HepG2 (cell line): ENCODE results near the gene TARDBP. TPM values are rescaled to one million over a fixed set of nuclear protein-coding genes. Genes with fewer than 3 reads are reported as not detected.

ENCODE experiments used
- ATAC-seq: fragments of 200-7000 bp; cut with Tn5 transposase; 3 replicates; pipeline ENCODE4 v1.9.1; 2020; ENCODE audit warnings: mild to moderate bottlenecking, moderate library complexity
- BruUV-seq: library from RNA; stranded (reverse); fragments of 400-500 nt; replicated peaks from 2 replicates; lab custom pipeline; 2021; lab: Mats Ljungman, UMichigan
- CTCF ChIA-PET: fragments of 300-600 bp; formaldehyde crosslinking; extraction: SDS; loops from one replicate; lab custom pipeline; 2021; ENCODE audit warnings: low total read pairs, inconsistent platforms, low intra/inter-chr PET ratio; lab: Yijun Ruan, JAX
- POLR2A ChIA-PET: fragments of 350-600 bp; sonication (Branson Sonifier 250); formaldehyde crosslinking; loops from one replicate; lab custom pipeline; 2020; ENCODE audit warnings: antibody characterized with exemption, inconsistent platforms; lab: Yijun Ruan, JAX
- DNase-seq: peaks from one replicate; pipeline ENCODE4 v3.0.0-alpha.2; 2015; ENCODE audit warnings: low spot score
- FAIRE-seq: peaks from 3 replicates; lab custom pipeline; 2011; peaks lifted over from hg19 to GRCh38; lab: Jason Lieb, UNC
- H2AFZ ChIP-seq: one replicate; pipeline ENCODE4 v1.6.1; 2011; ENCODE audit warnings: low read length, inconsistent platforms
- H3K27ac ChIP-seq: fragments of 300-600 bp; 3 replicates; pipeline ENCODE4 v1.8.0; 2011; ENCODE audit warnings: mixed run types, mild to moderate bottlenecking, mixed read lengths, low read length, inconsistent platforms; ENCODE audit not compliant: insufficient read depth; ENCODE audit errors: extremely low read length
- H3K27me3 ChIP-seq, 2 experiments: fragments of 200-600 bp in 1 of 2; 2 replicates in 1 of 2; 3 replicates in 1 of 2; pipeline versions ENCODE4 v1.6.0 to v1.8.0; 2011; ENCODE audit warnings: low read length in 2 of 2, mild to moderate bottlenecking in 2 of 2, moderate library complexity in 2 of 2, inconsistent platforms in 1 of 2; ENCODE audit not compliant: insufficient read depth in 2 of 2, control insufficient read depth in 1 of 2
- H3K36me3 ChIP-seq, 2 experiments: fragments of 200-600 bp in 1 of 2; replicated peaks in 1 of 2; 2 replicates in 1 of 2; 3 replicates in 1 of 2; pipeline versions ENCODE4 v1.5.1 to v1.8.0; 2011; ENCODE audit warnings: low read length in 2 of 2, inconsistent platforms in 1 of 2; ENCODE audit not compliant: insufficient read depth in 2 of 2, control insufficient read depth in 1 of 2
- H3K4me1 ChIP-seq: 2 replicates; pipeline ENCODE4 v1.5.1; 2012; ENCODE audit warnings: low read length, inconsistent platforms; ENCODE audit not compliant: insufficient read depth
- H3K4me2 ChIP-seq: 2 replicates; pipeline ENCODE4 v1.6.0; 2011; ENCODE audit warnings: low read depth, low read length, inconsistent platforms
- H3K4me3 ChIP-seq, 3 experiments: fragments of 200-600 bp in 1 of 3; sonication (generic), shearing (Covaris generic) in 1 of 3; replicated peaks in 1 of 3; 2 replicates each; pipeline ENCODE4 v1.5.1; 2011 to 2016; ENCODE audit warnings: low read length in 3 of 3, inconsistent platforms in 2 of 3, low read depth in 2 of 3, mild to moderate bottlenecking in 2 of 3, control low read depth in 1 of 3, mixed read lengths in 1 of 3; ENCODE audit not compliant: insufficient read depth in 1 of 3
- H3K79me2 ChIP-seq: one replicate; pipeline ENCODE4 v1.6.1; 2011; ENCODE audit warnings: low read length, inconsistent platforms; ENCODE audit not compliant: insufficient read depth
- H3K9ac ChIP-seq: 2 replicates; pipeline ENCODE4 v1.6.0; 2011; ENCODE audit warnings: mild to moderate bottlenecking, low read depth, low read length, inconsistent platforms; ENCODE audit not compliant: insufficient read depth
- H3K9me3 ChIP-seq: 2 replicates; pipeline ENCODE4 v1.5.1; 2012; ENCODE audit warnings: mild to moderate bottlenecking, low read length
- H4K20me1 ChIP-seq: 2 replicates; pipeline ENCODE4 v1.6.0; 2011; ENCODE audit warnings: inconsistent platforms, mild to moderate bottlenecking, low read length, moderate library complexity; ENCODE audit not compliant: insufficient read depth
- ESRRA ChIP-seq: sonication (generic); formaldehyde crosslinking; IDR thresholded peaks from 2 replicates; pipeline ENCODE4 v1.5.1; 2020; ENCODE audit warnings: mild to moderate bottlenecking, low read depth, missing genetic modification reagents
- FOXK1 ChIP-seq: sonication (generic); formaldehyde crosslinking; IDR thresholded peaks from 2 replicates; pipeline ENCODE4 v1.4.0; 2020; ENCODE audit warnings: low read depth, missing genetic modification reagents, borderline replicate concordance
- HDAC2 ChIP-seq: sonication (generic); formaldehyde crosslinking; IDR thresholded peaks from 2 replicates; pipeline ENCODE4 v1.4.0; 2020; ENCODE audit warnings: missing genetic modification reagents
- HIVEP1 ChIP-seq: sonication (generic); formaldehyde crosslinking; IDR thresholded peaks from 2 replicates; pipeline ENCODE4 v1.4.0; 2020; ENCODE audit warnings: mild to moderate bottlenecking, missing genetic modification reagents
- MED1 ChIP-seq: sonication (generic); formaldehyde crosslinking; IDR thresholded peaks from 2 replicates; pipeline ENCODE4 v1.4.0; 2020; ENCODE audit warnings: missing genetic modification reagents
- POLR2AphosphoS2 ChIP-seq: IDR thresholded peaks from 2 replicates; pipeline ENCODE4 v1.6.1; 2011; ENCODE audit warnings: low read depth, low read length, improper control_type of control experiment
- PTBP1 ChIP-seq: fragments of 200-400 bp; formaldehyde crosslinking; IDR thresholded peaks from 2 replicates; pipeline ENCODE4 v1.6.1; 2018; ENCODE audit warnings: low read length, low read depth; ENCODE audit not compliant: poor library complexity, severe bottlenecking
- SNAI1 ChIP-seq: sonication (generic); formaldehyde crosslinking; IDR thresholded peaks from 2 replicates; pipeline ENCODE4 v1.5.0; 2020; ENCODE audit warnings: mild to moderate bottlenecking, missing genetic modification reagents, borderline replicate concordance
- ZNF768 ChIP-seq: sonication (generic); formaldehyde crosslinking; IDR thresholded peaks from 2 replicates; pipeline ENCODE4 v1.4.0; 2020; ENCODE audit warnings: missing genetic modification reagents
- ZNF782 ChIP-seq: sonication (generic); formaldehyde crosslinking; IDR thresholded peaks from 2 replicates; pipeline ENCODE4 v1.4.0; 2020; ENCODE audit warnings: missing genetic modification reagents, mild to moderate bottlenecking, borderline replicate concordance
- WGBS: methylation state at CpG from one replicate; pipeline ENCODE4 v1.1.6; 2017; ENCODE audit warnings: low lambda C conversion rate; 5-methylcytosine and 5-hydroxymethylcytosine counted together
- in situ Hi-C: cut with HindIII; loops from 2 replicates; pipeline ENCODE4 v1.10.0; 2017; ENCODE audit warnings: low pct_unique_long_range_greater_than_20kb; ENCODE audit not compliant: extremely low pct_ligation_motif_present
- intact Hi-C: fragments of 100-400 bp; cut with micrococcal nuclease; formaldehyde crosslinking; loops from one replicate; pipeline ENCODE4 v1.10.0; 2022; ENCODE audit not compliant: unreplicated experiment
- polyA plus RNA-seq, 8 experiments: library from polyadenylated mRNA; depleted of rRNA in 3 of 8; stranded (reverse) in 7 of 8; unstranded in 1 of 8; fragments of >200 nt; fragmentation: Illumina TruSeq in 4 of 8; extraction: Trizol in 4 of 8; gene quantifications; 2 replicates each; pipeline versions ENCODE4 v1.2.1 to v1.2.3, GENCODE V29; 2011 to 2016; ENCODE audit warnings: low read depth in 4 of 8, missing spikeins in 1 of 8, mixed read lengths in 1 of 8; ENCODE audit not compliant: insufficient read depth in 1 of 8
- total RNA-seq, 5 experiments: library from RNA; depleted of rRNA; stranded (reverse); fragments of >200 nt; fragmentation: Illumina TruSeq; extraction: Trizol; gene quantifications; 2 replicates each; pipeline ENCODE4 v1.2.3, GENCODE V29; 2016; ENCODE audit warnings: low read depth in 1 of 5
- TF ChIP-seq, protein P1 (sequence below): sonication (generic); formaldehyde crosslinking; conservative IDR thresholded peaks from 2 replicates; pipeline ENCODE4 v1.8.0; 2022; ENCODE audit warnings: missing genetic modification reagents

The TARDBP gene
- total and polyA plus RNA-seq, 2 of the 13 experiments (the other 11 are each of a cell fraction or from before 2014, with no cell fraction given): 62.4 to 93.0 TPM

DNA sequence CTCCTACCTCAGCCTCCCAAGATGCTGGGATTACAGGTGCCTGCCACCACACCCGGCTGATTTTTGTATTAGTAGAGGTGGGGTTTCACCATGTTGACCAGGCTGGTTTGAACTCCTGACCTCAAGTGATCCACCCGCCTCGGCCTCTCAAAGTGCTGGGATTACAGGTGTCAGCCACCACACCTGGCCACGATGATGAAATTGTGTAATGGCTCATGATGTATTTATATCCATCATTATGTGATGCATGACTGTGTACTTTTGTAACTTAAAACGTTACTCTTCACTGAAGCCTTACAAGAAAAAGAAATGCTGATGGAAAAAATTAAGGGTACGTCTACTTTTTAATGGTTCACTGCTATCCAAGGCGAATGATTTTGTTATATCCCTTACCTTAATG lies 7.5 kb downstream of the TARDBP start:
- H3K9me3 ChIP-seq: no peaks in the 10 kb centered on the region
- 99% methylated on average over 7 of the region's 7 CpGs for WGBS
- no peak overlapping the region for H3K9ac ChIP-seq
- intact Hi-C loops (no loop called here), in situ Hi-C loops (no loop called here)
- TF ChIP-seq HIVEP1 (CRISPR knock-in tag): no peak
- no peak for TF ChIP-seq SNAI1
- no peak for TF ChIP-seq FOXK1 (CRISPR knock-in tag)
- no peak for TF ChIP-seq ESRRA
- TF ChIP-seq MED1 (CRISPR knock-in tag): no peak
- no peak for TF ChIP-seq ZNF768 (CRISPR knock-in tag)
- TF ChIP-seq, protein P1, sequence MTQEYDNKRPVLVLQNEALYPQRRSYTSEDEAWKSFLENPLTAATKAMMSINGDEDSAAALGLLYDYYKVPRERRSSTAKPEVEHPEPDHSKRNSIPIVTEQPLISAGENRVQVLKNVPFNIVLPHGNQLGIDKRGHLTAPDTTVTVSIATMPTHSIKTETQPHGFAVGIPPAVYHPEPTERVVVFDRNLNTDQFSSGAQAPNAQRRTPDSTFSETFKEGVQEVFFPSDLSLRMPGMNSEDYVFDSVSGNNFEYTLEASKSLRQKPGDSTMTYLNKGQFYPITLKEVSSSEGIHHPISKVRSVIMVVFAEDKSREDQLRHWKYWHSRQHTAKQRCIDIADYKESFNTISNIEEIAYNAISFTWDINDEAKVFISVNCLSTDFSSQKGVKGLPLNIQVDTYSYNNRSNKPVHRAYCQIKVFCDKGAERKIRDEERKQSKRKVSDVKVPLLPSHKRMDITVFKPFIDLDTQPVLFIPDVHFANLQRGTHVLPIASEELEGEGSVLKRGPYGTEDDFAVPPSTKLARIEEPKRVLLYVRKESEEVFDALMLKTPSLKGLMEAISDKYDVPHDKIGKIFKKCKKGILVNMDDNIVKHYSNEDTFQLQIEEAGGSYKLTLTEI (CRISPR knock-in tag): no peak
- TF ChIP-seq PTBP1: no peak
- no peak for TF ChIP-seq ZNF782 (CRISPR knock-in tag)
- no peak for TF ChIP-seq HDAC2
- TF ChIP-seq POLR2AphosphoS2: no peak
- no peak for FAIRE-seq
- no peak for DNase-seq
- H3K4me2 ChIP-seq: no peak overlapping the region
- ChIA-PET POLR2A (no interaction called here), CTCF (no interaction called here)
- peaks cover 29 to 84% of the 10 kb centered on the region in 2 experiments for H3K36me3 ChIP-seq
- ATAC-seq: no peak
- no peaks in the 10 kb centered on the region for H3K27me3 ChIP-seq
- no peak overlapping the region for H3K27ac ChIP-seq
- peaks cover 13% of the 10 kb centered on the region for H3K4me1 ChIP-seq
- H4K20me1 ChIP-seq: peaks cover 14% of the 10 kb centered on the region; the same call in 1 of the 2 replicates
- no peak overlapping the region for H3K4me3 ChIP-seq
- no peak overlapping the region for H2AFZ ChIP-seq
- peaks cover 14% of the 10 kb centered on the region for H3K79me2 ChIP-seq
- no TSS peak for BruUV-seq
